ENCODE results near the gene CD207.
"Not testable (repeated sequence)": the region's sequence is repeated elsewhere in the genome, so short reads cannot be mapped to it uniquely, and the experiment has no call there.

The CD207 gene

DNA sequence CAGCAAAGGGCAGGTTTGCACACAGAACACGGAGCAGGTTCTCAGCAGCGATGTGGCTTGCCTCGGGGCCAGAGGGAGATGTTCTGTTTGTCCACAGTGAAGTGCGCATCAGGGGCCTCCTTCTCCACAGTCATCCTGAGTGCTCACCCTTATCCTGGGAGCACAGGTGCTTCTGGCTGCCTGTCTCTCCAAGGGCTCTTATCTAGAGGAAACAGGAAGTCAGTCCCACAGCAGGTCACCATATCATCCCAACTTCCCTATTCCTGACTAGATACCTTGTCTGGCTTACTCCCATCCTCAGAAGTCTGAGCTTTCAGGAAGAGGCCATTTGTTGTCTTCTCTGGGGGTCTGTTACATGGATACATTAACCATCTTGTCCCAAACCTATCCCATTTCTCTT is at the start of gene CD207:
Gene CD207, minus strand, starts transcription at position 174 of the 400 bp plus-strand sequence. Its CDS starts 40 bp downstream, at position 134.
- DNase-seq (ENCODE audit: low read depth in 2 of 3, low spot score in 2 of 3) = no peak

DNA sequence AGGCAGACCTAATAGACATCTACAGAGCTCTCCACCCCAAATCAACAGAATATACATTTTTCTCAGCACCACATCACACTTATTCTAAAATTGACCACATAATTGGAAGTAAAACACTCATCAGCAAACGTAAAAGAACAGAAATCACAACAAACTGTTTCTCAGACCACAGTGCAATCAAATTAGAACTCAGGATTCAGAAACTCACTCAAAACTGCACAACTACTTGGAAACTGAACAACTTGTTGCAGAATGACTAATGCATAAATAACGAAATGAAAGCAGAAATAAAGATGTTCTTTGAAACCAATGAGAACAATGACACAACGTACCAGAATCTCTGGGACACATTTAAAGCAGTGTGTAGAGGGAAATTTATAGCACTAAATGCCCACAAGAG is 42.9 kb upstream of the CD207 start:
- not testable (repeated sequence) for DNase-seq (ENCODE audit: low read depth in 2 of 3, low spot score in 2 of 3)

DNA sequence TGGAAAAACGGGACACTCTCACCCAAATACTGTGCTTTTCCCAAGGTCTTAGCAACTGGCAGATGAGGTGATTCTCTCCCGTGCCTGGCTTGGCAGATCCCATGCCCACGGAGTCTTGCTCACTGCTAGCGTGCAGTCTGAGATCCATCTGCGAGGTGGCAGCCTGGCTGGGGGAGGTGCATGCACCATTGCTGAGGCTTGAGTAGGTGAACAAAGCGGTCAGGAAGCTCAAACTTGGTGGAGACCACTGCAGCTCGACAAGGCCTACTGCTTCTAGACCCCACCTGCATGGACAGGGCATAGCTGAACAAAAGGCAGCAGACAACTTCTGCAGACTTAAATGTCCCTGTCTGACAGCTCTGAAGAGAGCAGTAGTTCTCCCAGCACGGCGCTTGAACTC is 40.5 kb upstream of the CD207 start:
- not testable (repeated sequence) for DNase-seq (ENCODE audit: low read depth in 2 of 3, low spot score in 2 of 3)

DNA sequence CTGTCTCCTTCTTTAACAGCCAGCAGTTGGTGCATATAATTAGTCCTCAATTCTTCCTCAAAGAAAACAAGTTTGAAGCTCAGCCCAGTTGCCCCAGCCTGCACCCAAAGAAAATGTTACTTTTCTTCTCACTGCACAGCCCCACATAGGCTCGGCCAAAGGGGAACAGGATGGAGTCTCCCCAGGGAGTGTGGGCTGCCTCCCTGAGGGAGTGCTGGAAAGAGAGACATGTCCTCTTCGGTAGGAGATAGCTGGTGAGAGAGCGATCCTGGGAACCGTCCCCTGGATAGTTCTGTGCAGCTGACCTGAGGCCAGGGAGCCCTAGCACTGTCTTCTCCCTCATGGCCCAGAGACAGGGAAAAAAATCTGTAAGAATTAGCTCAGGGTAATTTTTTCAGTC is 37.9 kb upstream of the CD207 start:
- no peak for DNase-seq (ENCODE audit: low read depth in 2 of 3, low spot score in 2 of 3)

DNA sequence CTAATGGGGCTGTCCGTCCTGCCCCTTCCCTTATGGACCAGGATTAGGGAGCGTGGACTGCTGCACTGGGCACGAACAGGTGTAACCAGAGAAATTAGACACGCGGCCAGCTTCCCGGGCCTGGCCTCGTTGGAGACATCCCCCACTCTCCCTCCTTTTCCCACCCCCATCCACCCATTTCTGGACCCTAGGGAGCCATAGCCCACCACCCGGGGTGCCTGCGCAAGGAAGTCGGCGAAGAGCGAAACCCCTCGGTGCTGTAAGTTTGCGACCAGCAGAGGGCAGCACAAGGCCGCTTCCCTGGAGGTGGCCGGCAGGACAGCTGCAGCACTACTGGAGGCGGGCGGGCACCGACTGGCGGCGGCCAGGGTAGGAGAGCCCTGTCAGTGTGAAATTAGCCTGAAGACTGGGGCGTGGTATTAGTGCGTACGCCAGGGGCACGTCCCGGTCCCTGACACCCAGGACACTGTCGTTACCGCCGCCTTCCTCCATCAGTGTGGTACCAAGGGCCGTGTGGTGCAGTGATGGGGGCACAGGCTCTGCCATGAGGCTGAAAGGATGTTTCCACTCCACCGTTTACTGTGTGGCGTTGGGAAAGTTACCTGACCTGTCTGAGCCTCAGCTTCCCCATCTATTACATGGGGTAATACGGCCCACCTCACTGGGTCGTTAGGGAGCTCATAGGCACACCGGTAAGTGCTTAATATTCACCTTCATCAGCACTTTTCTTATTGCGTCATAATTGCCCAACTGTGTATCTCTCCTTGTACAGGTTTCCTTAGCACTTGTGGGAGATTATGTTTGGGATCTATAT is 36.0 kb upstream of the CD207 start:
- DNase-seq (ENCODE audit: low read depth in 2 of 3, low spot score in 2 of 3) = peak; percentile 52 to 87 (median 81)

DNA sequence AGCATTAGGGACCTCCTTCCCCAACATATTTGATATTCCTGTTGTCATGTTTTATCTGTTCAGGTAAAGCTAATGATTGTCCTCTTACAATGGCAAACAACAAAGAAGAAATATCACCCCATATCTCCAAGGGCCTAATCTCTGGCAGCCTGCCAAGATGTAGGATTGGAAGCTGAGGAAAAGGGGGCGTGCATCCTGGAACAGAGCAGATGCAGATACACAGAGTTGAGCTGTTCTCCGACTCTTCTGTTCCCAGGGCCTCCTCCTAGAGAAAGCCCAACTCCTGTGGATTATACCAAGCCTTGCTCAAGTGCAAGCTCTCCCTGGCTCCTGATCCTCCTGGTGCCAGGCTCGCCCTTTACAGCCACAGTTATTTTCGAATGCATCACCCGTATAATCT is 35.2 kb upstream of the CD207 start:
- no peak for DNase-seq (ENCODE audit: low read depth in 2 of 3, low spot score in 2 of 3)

DNA sequence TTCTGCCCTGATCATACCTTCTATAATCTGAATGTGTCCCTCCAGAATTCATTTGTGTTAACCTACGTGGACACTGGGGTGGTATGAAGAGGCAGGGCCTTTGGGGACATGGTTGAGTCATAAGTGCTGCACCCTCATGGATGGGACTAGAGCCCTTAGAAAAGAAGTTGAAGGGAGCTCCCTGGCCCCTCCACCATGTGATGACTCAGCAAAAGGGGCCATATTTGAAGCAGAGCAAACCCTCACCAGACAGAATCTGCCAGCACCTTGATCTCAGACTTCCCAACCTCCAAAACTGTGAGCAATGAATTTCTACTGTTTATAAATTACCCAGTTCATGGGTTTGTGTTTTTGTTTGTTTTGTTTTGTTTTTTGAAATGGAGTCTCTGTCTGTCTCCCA is 33.4 kb upstream of the CD207 start:
- DNase-seq (ENCODE audit: low read depth in 2 of 3, low spot score in 2 of 3) = no peak

DNA sequence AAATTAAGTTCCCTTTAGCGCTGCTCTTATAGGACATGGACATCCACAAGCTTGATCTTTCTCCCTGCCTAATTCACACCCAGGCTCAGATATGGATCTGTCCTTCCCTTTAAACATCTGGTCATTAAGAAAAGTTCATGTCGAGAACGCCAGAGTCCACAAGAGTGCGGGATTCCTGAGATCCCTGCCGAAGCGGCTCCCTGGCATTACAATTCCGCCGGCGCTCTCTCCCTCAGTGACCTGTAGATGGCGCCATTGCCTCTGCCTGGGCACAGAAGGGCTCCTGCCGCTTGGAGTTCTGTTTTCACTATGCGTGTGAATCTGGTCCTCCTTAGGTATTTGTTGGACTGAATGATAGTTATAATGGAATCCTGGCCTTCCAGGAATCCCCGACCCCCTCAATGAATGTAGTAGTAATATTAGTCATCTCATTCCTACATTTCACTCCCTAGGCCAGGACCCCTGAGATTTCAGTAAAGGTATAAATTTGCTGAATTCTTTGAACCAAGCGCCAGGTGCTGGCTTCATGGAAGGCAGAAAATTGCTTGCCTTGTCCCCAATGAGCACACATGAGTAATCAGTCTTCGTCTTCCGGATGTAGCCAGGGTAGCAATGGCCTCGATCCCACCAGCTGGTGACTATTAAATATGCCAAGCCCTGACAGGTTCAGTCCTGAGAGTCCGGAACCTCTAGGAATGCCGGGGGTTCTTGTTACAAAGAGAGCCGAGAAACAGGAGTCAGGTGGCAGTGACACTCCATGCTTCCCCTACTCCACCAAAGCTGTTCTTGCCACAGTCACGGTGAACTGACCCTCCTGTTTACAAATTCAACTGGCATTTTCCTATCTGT is 26.4 kb upstream of the CD207 start:
- DNase-seq (ENCODE audit: low read depth in 2 of 3, low spot score in 2 of 3) = peak; percentile 36 to 66 (median 52)

DNA sequence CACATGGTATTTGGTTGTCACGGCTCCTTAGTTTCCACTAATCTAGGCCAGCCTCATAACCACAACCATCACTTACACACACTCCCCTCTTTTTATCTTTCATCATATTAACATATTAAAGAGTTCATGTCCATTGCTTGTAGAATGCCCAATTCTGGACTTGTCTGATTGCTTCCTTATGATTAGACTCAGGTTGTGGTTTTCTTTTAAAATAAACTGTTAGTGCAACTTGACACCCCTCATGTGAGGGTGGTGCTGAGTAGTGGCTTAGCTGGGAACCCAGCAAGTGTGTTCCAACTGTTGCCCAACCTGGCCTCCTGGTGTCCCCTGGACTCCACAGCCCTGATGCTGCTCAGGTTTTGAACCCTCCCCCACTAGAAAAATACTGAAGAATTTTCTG is 20.1 kb upstream of the CD207 start:
- no peak for DNase-seq (ENCODE audit: low read depth in 2 of 3, low spot score in 2 of 3)

DNA sequence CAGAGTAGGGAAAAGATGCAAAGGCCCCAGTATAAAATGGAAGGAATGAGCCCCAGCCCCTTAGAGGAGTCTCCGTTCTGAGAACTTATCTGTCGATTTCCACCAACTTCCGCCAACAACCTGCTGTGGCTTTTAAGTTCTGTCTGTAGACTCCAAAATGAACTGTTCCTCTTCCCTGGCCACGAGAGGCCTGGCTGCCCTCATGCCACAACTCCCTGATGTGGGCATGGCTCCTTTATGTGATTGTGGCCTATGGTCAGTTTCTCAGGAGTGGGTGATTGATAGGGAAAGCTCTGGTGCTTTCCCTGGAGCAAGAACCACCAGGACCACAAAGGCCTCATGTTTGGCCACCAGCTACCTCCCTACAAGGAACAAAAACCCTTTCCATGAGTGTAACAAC is 18.8 kb upstream of the CD207 start:
- no peak for DNase-seq (ENCODE audit: low read depth in 2 of 3, low spot score in 2 of 3)

DNA sequence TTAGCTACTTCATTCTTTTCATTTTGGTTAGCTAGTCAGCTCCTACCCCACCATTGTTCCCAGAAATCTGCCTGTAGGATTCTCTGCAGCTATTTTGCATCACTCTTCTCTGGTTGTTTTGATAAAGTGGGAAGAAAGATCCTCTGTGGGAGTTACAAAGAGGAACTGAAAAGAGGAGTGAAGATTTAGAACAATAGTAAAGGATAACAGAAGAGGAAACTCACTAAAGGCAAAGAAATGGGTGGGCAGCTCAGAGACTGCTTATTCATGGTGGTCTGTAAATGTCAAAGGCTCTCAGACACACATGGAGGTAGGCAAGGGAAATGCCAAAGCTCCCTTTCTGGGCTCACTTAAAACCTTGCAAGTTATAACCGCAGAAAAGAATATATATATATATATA is 17.2 kb upstream of the CD207 start:
- DNase-seq (ENCODE audit: low read depth in 2 of 3, low spot score in 2 of 3) = no peak

DNA sequence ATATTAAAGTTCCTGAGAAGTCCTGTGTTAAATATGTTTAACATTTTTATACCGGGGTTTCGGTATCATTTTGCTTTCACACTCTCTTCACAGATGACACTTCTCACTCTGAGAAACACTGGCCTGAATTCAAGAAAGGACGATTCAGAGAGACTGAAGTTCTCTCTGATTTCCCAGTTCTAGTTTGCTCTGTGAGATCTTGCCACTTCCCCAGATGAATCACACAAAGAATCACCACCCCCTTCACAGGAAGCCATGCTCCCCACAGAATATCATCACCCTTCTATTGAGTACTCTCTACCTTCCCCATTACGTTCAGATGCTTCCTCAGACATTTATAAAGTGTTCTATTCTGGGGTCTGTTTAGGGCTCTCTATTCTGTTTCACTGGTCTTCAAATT is 16.1 kb upstream of the CD207 start:
- no peak for DNase-seq (ENCODE audit: low read depth in 2 of 3, low spot score in 2 of 3)

DNA sequence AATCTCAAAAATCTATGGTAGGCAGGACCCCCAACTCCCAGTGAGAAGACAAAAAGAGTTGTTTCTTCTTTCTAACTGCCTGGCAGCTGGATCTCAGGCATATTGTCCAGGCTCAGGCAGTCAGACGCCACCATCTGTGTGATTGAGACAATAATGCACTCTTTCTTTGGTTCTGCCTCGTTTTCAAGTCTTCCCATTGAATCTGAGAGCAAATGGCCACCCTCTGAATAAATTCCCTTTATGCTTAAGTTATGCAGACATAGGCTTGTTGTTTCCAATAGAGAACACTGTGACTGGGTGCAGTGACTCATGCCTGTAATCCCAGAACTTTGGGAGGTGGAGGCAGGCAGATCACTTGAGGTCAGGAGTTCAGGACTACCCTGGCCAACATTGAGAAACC is 15.3 kb upstream of the CD207 start:
- no peak for DNase-seq (ENCODE audit: low read depth in 2 of 3, low spot score in 2 of 3)

DNA sequence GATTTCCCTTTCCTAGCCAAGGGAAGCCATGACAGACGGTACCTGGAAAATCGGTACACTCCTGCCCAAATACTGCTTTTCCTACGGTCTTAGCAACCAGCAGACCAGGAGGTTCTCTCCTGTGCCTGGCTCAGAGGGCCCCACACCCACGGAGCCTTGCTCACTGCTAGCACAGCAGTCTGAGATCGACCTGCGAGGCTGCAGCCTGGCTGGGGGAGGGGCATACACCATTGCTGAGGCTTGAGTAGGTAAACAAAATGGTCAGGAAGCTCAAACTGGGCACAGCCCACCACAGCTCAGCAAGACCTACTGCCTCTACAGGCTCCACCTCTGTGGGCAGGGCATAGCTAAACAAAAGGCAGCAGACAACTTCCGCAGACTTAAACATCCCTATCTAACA is 6.8 kb upstream of the CD207 start:
- DNase-seq (ENCODE audit: low read depth in 2 of 3, low spot score in 2 of 3) = no peak

DNA sequence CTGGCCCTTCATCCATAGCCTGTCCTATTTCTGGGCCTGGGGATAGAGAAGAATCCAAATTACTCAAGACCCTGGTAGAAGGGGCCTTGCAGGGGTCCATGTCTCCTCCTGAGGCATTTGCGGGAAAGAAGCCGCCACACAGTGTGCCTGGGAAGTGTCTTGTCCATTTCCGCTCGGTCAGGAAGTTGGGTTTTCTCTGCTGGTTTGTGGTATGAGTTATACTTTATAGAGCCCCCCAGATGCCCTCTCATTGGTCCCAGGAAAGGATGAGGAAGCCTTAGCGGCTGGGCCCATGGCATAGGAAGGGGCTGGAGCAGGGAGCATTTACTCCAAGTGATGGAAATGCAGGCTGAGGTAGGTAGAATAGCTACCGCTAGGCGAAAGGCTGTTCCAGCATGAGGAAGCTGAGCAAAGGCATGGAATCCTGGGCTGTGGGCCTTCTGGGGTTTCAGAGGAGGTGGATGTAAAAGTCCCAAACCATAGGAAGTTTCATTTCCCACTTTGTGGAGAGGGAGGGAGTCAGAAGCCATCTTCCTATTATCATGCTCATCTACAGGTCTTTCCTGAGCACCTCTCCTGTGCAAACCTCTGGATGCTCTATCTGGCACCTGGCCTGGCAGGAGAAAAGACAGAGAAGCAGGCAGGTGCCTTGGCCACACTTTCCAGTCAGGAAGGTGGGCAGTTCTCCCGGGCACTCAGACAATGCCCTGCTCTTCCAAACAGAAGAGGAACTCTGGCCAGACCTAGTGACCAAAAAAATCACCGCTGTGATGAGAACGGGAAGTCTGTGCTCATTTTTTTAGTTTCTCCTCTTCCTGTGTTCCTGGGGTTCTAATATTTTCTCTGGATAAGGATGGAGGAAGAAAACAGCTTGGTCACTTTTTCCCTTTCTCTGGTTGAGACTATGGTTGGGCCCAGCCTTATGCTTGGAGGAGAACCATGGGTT is 2.6 kb upstream of the CD207 start:
- DNase-seq (ENCODE audit: low read depth in 2 of 3, low spot score in 2 of 3) = no peak

DNA sequence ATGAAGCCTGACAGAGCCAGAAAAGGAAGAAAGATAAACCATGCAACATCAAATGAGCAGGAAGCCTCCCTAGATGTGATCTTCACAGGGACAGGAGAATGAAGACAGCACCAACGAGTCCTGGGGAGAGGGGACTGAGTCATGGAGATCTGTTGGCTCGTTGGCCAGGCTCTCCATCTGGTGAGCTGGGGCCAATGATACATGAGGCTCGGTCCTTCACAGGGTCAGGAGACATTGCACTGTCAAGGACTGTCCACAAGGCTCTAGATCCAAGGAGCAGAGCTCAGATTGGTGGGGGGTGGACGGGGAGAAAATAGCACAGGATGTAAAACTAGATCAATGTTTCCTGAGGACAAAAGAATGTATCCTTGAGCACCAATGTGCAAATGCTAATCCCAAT is 735 bp downstream of the CD207 start:
- no peak for DNase-seq (ENCODE audit: low read depth in 2 of 3, low spot score in 2 of 3)

DNA sequence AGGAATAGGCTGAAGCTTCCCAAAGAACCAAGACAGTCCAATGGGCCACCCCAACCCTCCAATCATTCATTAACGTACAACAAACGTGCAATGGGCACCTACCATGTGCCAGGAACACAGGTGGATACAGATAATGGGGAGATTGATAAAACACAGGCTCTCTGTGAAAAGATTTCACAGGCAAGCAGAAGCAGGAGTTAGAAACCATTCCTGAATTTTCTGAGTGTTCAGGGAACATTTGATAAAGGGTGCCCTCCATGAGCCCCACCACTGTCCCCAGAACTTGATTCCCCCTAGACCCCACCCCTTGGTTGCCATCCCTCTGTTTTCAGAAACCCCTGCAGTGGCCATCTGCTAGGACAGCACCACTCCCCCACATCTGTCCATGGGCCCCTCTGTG is 1.5 kb downstream of the CD207 start:
- DNase-seq (ENCODE audit: low read depth in 2 of 3, low spot score in 2 of 3) = no peak

DNA sequence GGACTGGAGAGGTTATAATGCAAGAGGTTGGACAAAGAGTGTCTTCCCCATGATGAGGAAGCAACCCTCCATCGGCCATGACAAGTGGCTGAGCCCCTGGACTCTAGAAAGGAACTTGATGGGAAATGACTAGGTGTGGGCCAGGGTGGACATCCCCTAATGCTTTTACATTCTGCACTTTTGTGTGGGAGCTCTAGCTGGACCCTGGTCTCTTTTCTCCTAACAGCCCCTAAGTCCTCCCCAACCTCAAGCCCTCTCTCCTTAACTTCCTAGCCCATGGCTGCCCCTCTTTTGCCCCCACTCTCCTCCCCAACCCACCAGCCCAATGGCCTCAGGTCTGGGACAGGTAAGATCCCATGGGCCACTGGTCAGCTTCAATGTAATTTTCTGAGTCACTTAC is 2.4 kb downstream of the CD207 start:
- no peak for DNase-seq (ENCODE audit: low read depth in 2 of 3, low spot score in 2 of 3)

DNA sequence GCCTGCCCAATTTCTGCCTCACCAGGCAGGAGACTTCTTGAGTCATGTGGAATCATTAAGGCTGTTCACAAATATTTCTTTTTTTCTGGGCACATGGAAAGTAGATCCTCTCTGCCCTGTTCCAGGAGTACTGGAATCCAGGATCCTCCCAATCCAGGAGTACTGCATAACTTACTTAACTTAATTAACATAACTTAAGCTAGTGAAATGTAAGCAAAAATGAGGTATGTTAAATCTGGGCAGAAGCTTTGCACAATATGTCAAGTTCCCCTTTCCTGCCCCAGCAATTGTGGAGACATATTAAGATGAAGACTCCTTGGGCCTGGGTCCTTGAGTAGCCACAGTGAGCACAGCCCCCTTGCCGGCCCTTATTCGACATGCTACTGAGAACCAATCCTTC is 3.2 kb downstream of the CD207 start:
- no peak for DNase-seq (ENCODE audit: low read depth in 2 of 3, low spot score in 2 of 3)

DNA sequence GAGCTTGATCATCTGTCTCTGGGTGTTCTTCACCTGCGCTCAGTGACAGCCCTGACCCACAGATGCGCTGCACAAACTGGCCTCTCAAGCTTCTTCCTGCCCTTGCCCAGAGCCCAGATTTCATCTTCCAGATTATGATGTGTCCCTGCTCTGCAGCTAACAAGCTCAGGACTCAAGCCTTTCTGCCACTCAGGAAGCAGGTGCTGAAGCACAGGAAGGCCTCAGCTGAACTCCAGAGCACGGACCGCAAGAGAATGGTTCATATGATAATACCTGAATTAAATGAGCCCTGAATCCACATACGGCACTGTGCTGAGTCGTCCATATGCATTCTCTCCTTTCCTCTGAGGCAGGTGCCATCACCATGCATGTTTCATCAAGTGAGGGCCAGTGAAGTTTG is 3.8 kb downstream of the CD207 start:
- no peak for DNase-seq (ENCODE audit: low read depth in 2 of 3, low spot score in 2 of 3)

DNA sequence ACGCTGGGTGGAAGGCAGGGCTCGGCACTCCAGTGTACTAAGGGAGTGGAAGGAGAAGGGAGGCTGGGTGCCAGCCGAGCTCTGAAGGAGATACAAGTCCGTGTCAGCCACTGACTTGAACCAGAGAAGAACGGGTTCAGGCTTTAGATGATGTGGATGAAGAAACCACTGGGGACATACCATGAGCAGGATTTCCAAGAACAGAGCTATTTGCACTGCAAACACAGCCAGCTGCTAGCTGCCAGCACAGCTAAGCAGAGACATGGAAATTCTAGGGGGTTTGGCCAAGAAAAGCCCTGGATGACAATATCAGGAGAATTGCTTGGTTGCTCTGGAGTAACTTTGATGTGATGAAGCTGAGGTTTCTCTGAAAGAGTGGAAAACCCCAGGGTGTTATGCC is 5.2 kb downstream of the CD207 start:
- DNase-seq (ENCODE audit: low read depth in 2 of 3, low spot score in 2 of 3) = no peak

Measured in activated CD8-positive, alpha-beta memory T cell treated with anti-CD3 and anti-CD28 coated beads for 48 hours (primary cell).